DND-41 (cell line): ENCODE data around the gene POU4F1.
"Not testable (repeated sequence)": the region's sequence is repeated elsewhere in the genome, so short reads cannot be mapped to it uniquely, and the experiment has no call there.

ENCODE experiments used
- ATAC-seq: fragments of 200-7000 bp; cut with Tn5 transposase; 3 replicates; pipeline ENCODE4 v1.9.1; 2021; ENCODE audit warnings: low read depth; ENCODE audit not compliant: insufficient read depth
- DNase-seq: peaks from one replicate; pipeline ENCODE4 v3.0.0-alpha.2; 2020
- H2AFZ ChIP-seq: 2 replicates; pipeline ENCODE4 v1.6.0; 2012; ENCODE audit warnings: low read depth, low read length
- H3K27ac ChIP-seq: 2 replicates; pipeline ENCODE4 v1.5.1; 2012; ENCODE audit warnings: low read length, inconsistent platforms
- H3K27me3 ChIP-seq: fragments of 200-600 bp; sonication (generic); 2 replicates; pipeline ENCODE4 v1.6.0; 2012; ENCODE audit warnings: low read length, mild to moderate bottlenecking, inconsistent platforms; ENCODE audit not compliant: insufficient read depth, poor library complexity
- H3K36me3 ChIP-seq: 2 replicates; pipeline ENCODE4 v1.5.1; 2012; ENCODE audit warnings: low read length, inconsistent platforms; ENCODE audit not compliant: insufficient read depth
- H3K4me1 ChIP-seq: 2 replicates; pipeline ENCODE4 v1.5.1; 2012; ENCODE audit warnings: mild to moderate bottlenecking, low read length; ENCODE audit not compliant: insufficient read depth
- H3K4me2 ChIP-seq: 2 replicates; pipeline ENCODE4 v1.6.0; 2012; ENCODE audit warnings: mild to moderate bottlenecking, moderate library complexity, low read length, inconsistent platforms; ENCODE audit not compliant: insufficient read depth
- H3K4me3 ChIP-seq, 2 experiments: fragments of 200-600 bp in 1 of 2; shearing (Covaris generic) in 1 of 2; 2 replicates each; pipeline ENCODE4 v1.5.1; 2012 to 2016; ENCODE audit warnings: inconsistent platforms in 2 of 2, low read length in 2 of 2, mild to moderate bottlenecking in 2 of 2, low read depth in 1 of 2, moderate library complexity in 1 of 2
- H3K79me2 ChIP-seq: 2 replicates; pipeline ENCODE4 v1.6.0; 2012; ENCODE audit warnings: low read length, inconsistent platforms; ENCODE audit not compliant: insufficient read depth
- H3K9ac ChIP-seq: 2 replicates; pipeline ENCODE4 v1.6.0; 2012; ENCODE audit warnings: low read depth, mild to moderate bottlenecking, inconsistent platforms, low read length, moderate library complexity
- H3K9me3 ChIP-seq: 2 replicates; pipeline ENCODE4 v1.5.1; 2012; ENCODE audit warnings: low read length, moderate library complexity, mild to moderate bottlenecking, inconsistent platforms; ENCODE audit not compliant: insufficient read depth, severe bottlenecking
- H4K20me1 ChIP-seq: 2 replicates; pipeline ENCODE4 v1.6.0; 2012; ENCODE audit warnings: low read length; ENCODE audit not compliant: insufficient read depth
- CTCF ChIP-seq: IDR thresholded peaks from 2 replicates; pipeline ENCODE4 v1.5.1; 2012; ENCODE audit warnings: borderline replicate concordance, low read length, moderate library complexity, mild to moderate bottlenecking; ENCODE audit not compliant: poor library complexity, severe bottlenecking; ENCODE audit errors: extremely low read depth
- EZH2 ChIP-seq: IDR thresholded peaks from 3 replicates; pipeline ENCODE4 v1.6.1; 2012; ENCODE audit warnings: borderline replicate concordance, low read depth, mild to moderate bottlenecking, moderate library complexity, low read length, inconsistent platforms; ENCODE audit not compliant: severe bottlenecking

The POU4F1 gene

GRCh38 chr13:78649997-78650716 lies 46.8 kb upstream of the POU4F1 start:
- no peak for DNase-seq
- H3K4me2 ChIP-seq = peak overlapping the region; percentile 23; the same call in 1 of the 2 replicates

GRCh38 chr13:78647109-78647678 lies 43.8 kb upstream of the POU4F1 start:
- H3K4me2 ChIP-seq, H3K9ac ChIP-seq, H3K27me3 ChIP-seq, DNase-seq, H3K27ac ChIP-seq, H3K9me3 ChIP-seq, H2AFZ ChIP-seq, ATAC-seq, H3K4me3 ChIP-seq: not testable (repeated sequence)
- peaks cover 16% of the 10 kb centered on the region for H3K36me3 ChIP-seq
- H3K4me1 ChIP-seq = peaks cover 33% of the 10 kb centered on the region
- H4K20me1 ChIP-seq = peaks cover 84% of the 10 kb centered on the region
- peaks cover 98% of the 10 kb centered on the region for H3K79me2 ChIP-seq

More at GRCh38 chr13:78649997-78650716, 46.8 kb upstream of the POU4F1 start:
- Histone ChIP-seq H3K9ac (no peak overlapping the region), H3K4me3 (no peak overlapping the region), H4K20me1 (peaks cover 93% of the 10 kb centered on the region), H3K36me3 (0 out of 2 replicates have a peak, but pooled peaks cover under 1% of the 10 kb centered on the region), H2AFZ (no peak overlapping the region), H3K27ac (peak overlapping the region; percentile 24; the same call in 1 of the 2 replicates), H3K9me3 (no peaks in the 10 kb centered on the region), H3K4me1 (peaks cover 46% of the 10 kb centered on the region), H3K79me2 (peaks cover 99% of the 10 kb centered on the region), H3K27me3 (no peaks in the 10 kb centered on the region)
- TF ChIP-seq EZH2 = no peak
- no peak for TF ChIP-seq CTCF
- peak; percentile 27; the same call in 2 of the 3 replicates for ATAC-seq

- Histone ChIP-seq H3K27ac (no peak overlapping the region), H3K27me3 (no peaks in the 10 kb centered on the region), H3K36me3 (peaks cover 75% of the 10 kb centered on the region), H3K9ac (no peak overlapping the region), H3K4me2 (no peak overlapping the region), H2AFZ (no peak overlapping the region), H3K4me3 (no peak overlapping the region), H3K79me2 (peaks cover 17% of the 10 kb centered on the region), H3K9me3 (no peaks in the 10 kb centered on the region), H3K4me1 (no peaks in the 10 kb centered on the region), H4K20me1 (peaks cover 22% of the 10 kb centered on the region; the same call in 1 of the 2 replicates)
- DNase-seq = no peak
- no peak for ATAC-seq
- TF ChIP-seq CTCF = no peak
- no peak for TF ChIP-seq EZH2
Observed at GRCh38 chr13:78638216-78638615, 34.9 kb upstream of the POU4F1 start.

GRCh38 chr13:78636495-78636894 lies 33.1 kb upstream of the POU4F1 start:
- Histone ChIP-seq H3K36me3 (peaks cover 84% of the 10 kb centered on the region), H3K4me3 (no peak overlapping the region), H3K4me1 (0 out of 2 replicates have a peak, but pooled peaks cover under 1% of the 10 kb centered on the region), H3K27me3 (no peaks in the 10 kb centered on the region), H3K27ac (no peak overlapping the region), H3K9me3 (no peaks in the 10 kb centered on the region), H3K4me2 (no peak overlapping the region), H3K9ac (no peak overlapping the region), H2AFZ (no peak overlapping the region), H4K20me1 (peaks cover 17% of the 10 kb centered on the region; the same call in 1 of the 2 replicates), H3K79me2 (peaks cover 5% of the 10 kb centered on the region; the same call in 1 of the 2 replicates)
- no peak for ATAC-seq
- no peak for DNase-seq
- no peak for TF ChIP-seq CTCF
- TF ChIP-seq EZH2 = no peak
